PC-9 (cell line): ENCODE data around the gene NDE1. TPM values are rescaled to one million over a fixed set of nuclear protein-coding genes. Genes with fewer than 3 reads are reported as not detected.

Source experiments
- BruUV-seq: library from RNA; stranded (reverse); fragments of 400-500 nt; replicated peaks from 2 replicates; lab custom pipeline; 2021; lab: Mats Ljungman, UMichigan
- CTCF ChIA-PET: fragments of 300-600 bp; sonication (Branson Sonifier 250); formaldehyde crosslinking; loops from one replicate; lab custom pipeline; 2022; ENCODE audit warnings: antibody characterized with exemption; lab: Charles Lee
- POLR2A ChIA-PET: fragments of 300-600 bp; sonication (Branson Sonifier 250); formaldehyde crosslinking; loops from one replicate; lab custom pipeline; 2022; ENCODE audit warnings: antibody characterized with exemption; ENCODE audit not compliant: unreplicated experiment; lab: Charles Lee
- DNase-seq, 2 experiments: peaks; one replicate each; pipeline versions ENCODE4 v3.0.0 to v3.0.0-alpha.2; 2015 to 2022; ENCODE audit warnings: mixed read lengths in 1 of 2
- H2AFZ ChIP-seq: fragments of 200-600 bp; sonication (generic); 2 replicates; pipeline ENCODE4 v1.8.1; 2017; ENCODE audit warnings: antibody characterized with exemption
- H3F3A ChIP-seq: fragments of 200-600 bp; sonication (generic); 2 replicates; pipeline ENCODE4 v1.8.1; 2017; ENCODE audit warnings: antibody characterized with exemption, mild to moderate bottlenecking, low read depth; ENCODE audit not compliant: insufficient read depth
- H3K27ac ChIP-seq: fragments of 200-600 bp; sonication (generic); 2 replicates; pipeline ENCODE4 v1.6.1; 2016; ENCODE audit warnings: mixed run types
- H3K27me3 ChIP-seq: fragments of 200-600 bp; sonication (generic); 2 replicates; pipeline ENCODE4 v1.6.1; 2016; ENCODE audit warnings: low read depth, mixed run types; ENCODE audit not compliant: insufficient read depth
- H3K36me3 ChIP-seq: fragments of 200-600 bp; sonication (generic); 2 replicates; pipeline ENCODE4 v1.6.1; 2016; ENCODE audit warnings: low read depth, mixed run types
- H3K4me1 ChIP-seq: fragments of 200-600 bp; sonication (generic); replicated peaks from 2 replicates; pipeline ENCODE4 v1.6.1; 2016; ENCODE audit warnings: mixed run types; ENCODE audit not compliant: insufficient read depth
- H3K4me2 ChIP-seq: fragments of 200-600 bp; sonication (generic); 2 replicates; pipeline ENCODE4 v1.6.1; 2017; ENCODE audit warnings: mixed run types
- H3K4me3 ChIP-seq: fragments of 200-600 bp; sonication (generic); 2 replicates; pipeline ENCODE4 v1.6.1; 2016; ENCODE audit warnings: mixed run types
- H3K79me2 ChIP-seq: fragments of 200-600 bp; sonication (generic); 2 replicates; pipeline ENCODE4 v1.6.1; 2017; ENCODE audit warnings: low read depth, mixed run types
- H3K9me2 ChIP-seq: fragments of 200-600 bp; sonication (generic); 2 replicates; pipeline ENCODE4 v1.8.1; 2017; ENCODE audit warnings: mild to moderate bottlenecking; ENCODE audit not compliant: insufficient read depth
- H3K9me3 ChIP-seq: fragments of 200-600 bp; sonication (generic); 2 replicates; pipeline ENCODE4 v1.8.1; 2016; ENCODE audit warnings: low read depth; ENCODE audit not compliant: insufficient read depth
- H4K20me1 ChIP-seq: fragments of 200-600 bp; sonication (generic); 2 replicates; pipeline ENCODE4 v1.8.1; 2017; ENCODE audit not compliant: insufficient read depth
- CTCF ChIP-seq: fragments of 200-600 bp; sonication (generic); conservative IDR thresholded peaks from 2 replicates; pipeline ENCODE4 v1.6.1; 2017; ENCODE audit warnings: mixed run types, antibody characterized with exemption, mild to moderate bottlenecking, moderate library complexity
- EZH2 ChIP-seq: fragments of 200-600 bp; sonication (generic); IDR thresholded peaks from 2 replicates; pipeline ENCODE4 v1.8.0; 2017; ENCODE audit warnings: antibody characterized with exemption, low read depth
- intact Hi-C: fragments of 100-400 bp; cut with micrococcal nuclease; formaldehyde crosslinking; loops from one replicate; pipeline ENCODE4 v1.10.0; 2022; ENCODE audit not compliant: unreplicated experiment
- total RNA-seq: library from RNA; stranded (reverse); gene quantifications from 2 replicates; pipeline ENCODE4 v1.2.3, GENCODE V29; 2021

Gene NDE1
- total RNA-seq, 1 experiment from 2014 or later: 119 TPM

- no peaks in the 10 kb centered on the region for H3F3A ChIP-seq
- no peak overlapping the region for H2AFZ ChIP-seq
- H3K79me2 ChIP-seq: no peaks in the 10 kb centered on the region
- H3K9me2 ChIP-seq: no peaks in the 10 kb centered on the region
- intact Hi-C loops: loop anchor here (1.0 to 5.0 kb wide), 3 partner anchors 230 to 428 kb away; no protein-coding TSS in a partner anchor
- peaks cover 14% of the 10 kb centered on the region for H3K27me3 ChIP-seq
- H3K4me2 ChIP-seq: no peak overlapping the region
- no peak for TF ChIP-seq CTCF
- no peak for TF ChIP-seq EZH2
- no peak overlapping the region for H3K27ac ChIP-seq
- CTCF ChIA-PET: interaction anchor here (0.7 kb wide), 1 partner anchor 433 kb away, joined by 6 read pairs; no protein-coding TSS in a partner anchor
- POLR2A ChIA-PET: no interaction called here
- no TSS peak for BruUV-seq
- no peak for DNase-seq
- H3K4me1 ChIP-seq: no peaks in the 10 kb centered on the region
- no peaks in the 10 kb centered on the region for H3K36me3 ChIP-seq
- H3K9me3 ChIP-seq: no peaks in the 10 kb centered on the region
- no peaks in the 10 kb centered on the region for H4K20me1 ChIP-seq
- H3K4me3 ChIP-seq: no peak overlapping the region
Observed at GRCh38 chr16:15766918-15767317, 116.9 kb downstream of the NDE1 start.

- POLR2A ChIA-PET: no interaction called here
- no peak for TF ChIP-seq CTCF
- no peak for TF ChIP-seq EZH2
- intact Hi-C loops: loop anchor here (5.0 kb wide), 1 partner anchor 229 kb away; no protein-coding TSS in a partner anchor
Observed at GRCh38 chr16:15768201-15768600, 118.2 kb downstream of the NDE1 start.

GRCh38 chr16:15769239-15769638 lies 119.2 kb downstream of the NDE1 start:
- intact Hi-C loops: loop anchor here (5.0 kb wide), 1 partner anchor 228 kb away; no protein-coding TSS in a partner anchor
- CTCF ChIA-PET: no interaction called here

More at GRCh38 chr16:15768201-15768600, 118.2 kb downstream of the NDE1 start:
- H3K4me2 ChIP-seq: no peak overlapping the region
- no peaks in the 10 kb centered on the region for H3K9me3 ChIP-seq
- no TSS peak for BruUV-seq
- H3K79me2 ChIP-seq: no peaks in the 10 kb centered on the region
- H3K4me1 ChIP-seq: no peaks in the 10 kb centered on the region
- H3K4me3 ChIP-seq: no peak overlapping the region
- no peaks in the 10 kb centered on the region for H3K9me2 ChIP-seq
- H2AFZ ChIP-seq: no peak overlapping the region
- CTCF ChIA-PET: no interaction called here
- no peak for DNase-seq
- H3F3A ChIP-seq: no peaks in the 10 kb centered on the region
- H4K20me1 ChIP-seq: no peaks in the 10 kb centered on the region
- no peak overlapping the region for H3K27ac ChIP-seq
- 0 out of 2 replicates have a peak, but pooled peaks cover 5% of the 10 kb centered on the region for H3K27me3 ChIP-seq
- no peaks in the 10 kb centered on the region for H3K36me3 ChIP-seq

More at GRCh38 chr16:15769239-15769638, 119.2 kb downstream of the NDE1 start:
- H3K9me2 ChIP-seq: no peaks in the 10 kb centered on the region
- no peaks in the 10 kb centered on the region for H4K20me1 ChIP-seq
- H3K27me3 ChIP-seq: no peaks in the 10 kb centered on the region
- H3K27ac ChIP-seq: no peak overlapping the region
- no peak overlapping the region for H3K4me2 ChIP-seq
- DNase-seq: no peak
- H3K9me3 ChIP-seq: no peaks in the 10 kb centered on the region
- H3F3A ChIP-seq: no peaks in the 10 kb centered on the region
- H3K36me3 ChIP-seq: no peaks in the 10 kb centered on the region
- BruUV-seq: no TSS peak
- H2AFZ ChIP-seq: no peak overlapping the region
- POLR2A ChIA-PET: no interaction called here
- H3K4me1 ChIP-seq: no peaks in the 10 kb centered on the region
- H3K79me2 ChIP-seq: no peaks in the 10 kb centered on the region
- H3K4me3 ChIP-seq: no peak overlapping the region
- TF ChIP-seq CTCF (no peak), EZH2 (no peak)
